ENCODE results near the gene SGTA. TPM values are rescaled to one million over a fixed set of nuclear protein-coding genes. Genes with fewer than 3 reads are reported as not detected.
A peak's percentile ranks its signal among the peaks of the same experiment; 100 is the strongest.

SGTA gene
- total RNA-seq, 1 donor from 2014 or later = 56.6 TPM

- intact Hi-C loops (cut with DNase I) = no loop called here
Observed at GRCh38 chr19:2736550-2737190, 46.4 kb downstream of the SGTA start.

GRCh38 chr19:2735374-2735773 is 47.7 kb downstream of the SGTA start:
- ATAC-seq (ENCODE audit: poor library complexity) (no peak), DNase-seq (no peak)
- intact Hi-C loops (cut with DNase I) = no loop called here

More at GRCh38 chr19:2736550-2737190, 46.4 kb downstream of the SGTA start:
- no peak for DNase-seq
- no peak for ATAC-seq (ENCODE audit: poor library complexity)

- intact Hi-C loops (cut with DNase I) = no loop called here
- no peak for ATAC-seq (ENCODE audit: poor library complexity)
- no peak for DNase-seq
Observed at GRCh38 chr19:2734589-2735288, 48.3 kb downstream of the SGTA start.

- intact Hi-C loops (cut with DNase I) = no loop called here
- no peak for DNase-seq
- ATAC-seq (ENCODE audit: poor library complexity) = no peak
Observed at GRCh38 chr19:2733930-2734588, 49.0 kb downstream of the SGTA start.

GRCh38 chr19:2732883-2733282 is 50.2 kb downstream of the SGTA start:
- intact Hi-C loops (cut with DNase I) = no loop called here
- DNase-seq (no peak), ATAC-seq (ENCODE audit: poor library complexity) (no peak)

GRCh38 chr19:2732157-2732725 is 50.8 kb downstream of the SGTA start:
- DNase-seq = no peak
- ATAC-seq (ENCODE audit: poor library complexity) = no peak
- intact Hi-C loops (cut with DNase I) = no loop called here

GRCh38 chr19:2731181-2731995 is 51.7 kb downstream of the SGTA start:
- intact Hi-C loops (cut with DNase I) = no loop called here
- no peak for DNase-seq
- no peak for ATAC-seq (ENCODE audit: poor library complexity)

GRCh38 chr19:2729943-2730818 is 52.9 kb downstream of the SGTA start:
- intact Hi-C loops (cut with DNase I) = no loop called here
- DNase-seq (peak; percentile 30), ATAC-seq (ENCODE audit: poor library complexity) (no peak)

- ATAC-seq (ENCODE audit: poor library complexity) = no peak
- intact Hi-C loops (cut with DNase I) = no loop called here
- peak; percentile 35 for DNase-seq
Observed at GRCh38 chr19:2728783-2729387, 54.2 kb downstream of the SGTA start.

- intact Hi-C loops (cut with DNase I) = no loop called here
- DNase-seq (peak; percentile 5), ATAC-seq (ENCODE audit: poor library complexity) (no peak)
Observed at GRCh38 chr19:2727640-2727944, 55.5 kb downstream of the SGTA start.

GRCh38 chr19:2726904-2727639 is 56.0 kb downstream of the SGTA start:
- intact Hi-C loops (cut with DNase I) = no loop called here
- peak; percentile 25 for DNase-seq
- ATAC-seq (ENCODE audit: poor library complexity) = no peak

GRCh38 chr19:2726160-2726855 is 56.8 kb downstream of the SGTA start:
- peak; percentile 21 for DNase-seq
- ATAC-seq (ENCODE audit: poor library complexity) = no peak

GRCh38 chr19:2724148-2724557 is 58.9 kb downstream of the SGTA start:
- intact Hi-C loops (cut with DNase I) = no loop called here
- DNase-seq = peak; percentile 21
- ATAC-seq (ENCODE audit: poor library complexity) = no peak

More at GRCh38 chr19:2726160-2726855, 56.8 kb downstream of the SGTA start:
- intact Hi-C loops (cut with DNase I) = no loop called here

GRCh38 chr19:2723747-2724146 is 59.3 kb downstream of the SGTA start:
- peak; percentile 33 for DNase-seq
- intact Hi-C loops (cut with DNase I) = no loop called here
- ATAC-seq (ENCODE audit: poor library complexity) = no peak

GRCh38 chr19:2723345-2723715 is 59.7 kb downstream of the SGTA start:
- ATAC-seq (ENCODE audit: poor library complexity) = no peak
- DNase-seq = peak; percentile 37
- intact Hi-C loops (cut with DNase I) = no loop called here

GRCh38 chr19:2722541-2723344 is 60.3 kb downstream of the SGTA start:
- peak; percentile 84 for DNase-seq
- intact Hi-C loops (cut with DNase I) = no loop called here
- ATAC-seq (ENCODE audit: poor library complexity) = peak; percentile 77

All from Right ventricle myocardium superior (tissue), 1 donor.